Spleen (tissue), 11 donors: ENCODE measurements around the gene KDM1B. TPM values are rescaled to one million over a fixed set of nuclear protein-coding genes. Genes with fewer than 3 reads are reported as not detected.
A peak's percentile ranks its signal among the peaks of the same experiment; 100 is the strongest.

Experiments used
- DNase-seq: peaks from one replicate; pipeline ENCODE4 v3.0.0-alpha.2; 2020
- H3K27ac ChIP-seq, 8 donors: fragments of 200-600 bp; sonication (generic) in 7 of 8; 1 replicate in 4 of 8; 2 replicates in 4 of 8; pipeline versions ENCODE4 v1.5.0 to v1.8.0; 2016 to 2021; ENCODE audit warnings: inconsistent platforms in 4 of 8, mild to moderate bottlenecking in 4 of 8, moderate library complexity in 1 of 8
- H3K27me3 ChIP-seq, 7 donors: fragments of 200-600 bp; sonication (generic) in 6 of 7; replicated peaks in 1 of 7; 1 replicate in 4 of 7; 2 replicates in 3 of 7; pipeline versions ENCODE4 v1.5.0 to v1.8.0; 2016 to 2021; ENCODE audit warnings: inconsistent platforms in 3 of 7, mild to moderate bottlenecking in 1 of 7
- H3K36me3 ChIP-seq, 6 donors: fragments of 200-600 bp; sonication (generic) in 5 of 6; 1 replicate in 4 of 6; 2 replicates in 2 of 6; pipeline versions ENCODE4 v1.5.0 to v1.8.0; 2016 to 2021; ENCODE audit warnings: inconsistent platforms in 2 of 6
- H3K4me1 ChIP-seq, 6 donors: fragments of 200-600 bp; sonication (generic) in 5 of 6; 1 replicate in 3 of 6; 2 replicates in 3 of 6; pipeline versions ENCODE4 v1.5.0 to v1.8.0; 2016 to 2021; ENCODE audit warnings: inconsistent platforms in 3 of 6
- H3K4me3 ChIP-seq, 8 donors: fragments of 200-600 bp; sonication (generic) in 7 of 8; 1 replicate in 4 of 8; 2 replicates in 4 of 8; pipeline versions ENCODE4 v1.5.0 to v1.8.0; 2016 to 2021; ENCODE audit warnings: inconsistent platforms in 4 of 8, mild to moderate bottlenecking in 4 of 8, moderate library complexity in 2 of 8
- H3K9me3 ChIP-seq, 8 donors: fragments of 200-600 bp; sonication (generic) in 7 of 8; 1 replicate in 4 of 8; 2 replicates in 4 of 8; pipeline versions ENCODE4 v1.5.0 to v1.8.0; 2016 to 2021; ENCODE audit warnings: inconsistent platforms in 4 of 8
- CTCF ChIP-seq, 11 experiments: fragments of 200-600 bp in 7 of 11; fragments of 450-650 bp in 4 of 11; sonication (generic) in 4 of 11; IDR thresholded peaks in 8 of 11; conservative IDR thresholded peaks in 3 of 11; 1 replicate in 7 of 11; 2 replicates in 4 of 11; pipeline versions ENCODE4 v1.4.0 to v1.8.0; 2016 to 2021; ENCODE audit warnings: antibody characterized with exemption in 11 of 11, inconsistent platforms in 4 of 11, mild to moderate bottlenecking in 1 of 11
- POLR2A ChIP-seq, 3 donors: fragments of 450-650 bp; IDR thresholded peaks; one replicate each; pipeline ENCODE4 v1.5.1; 2017; ENCODE audit warnings: antibody characterized with exemption in 3 of 3, mild to moderate bottlenecking in 1 of 3
- POLR2AphosphoS5 ChIP-seq, 3 donors: sonication (generic); formaldehyde crosslinking; IDR thresholded peaks; one replicate each; pipeline ENCODE4 v1.5.1; 2017; ENCODE audit warnings: antibody characterized with exemption in 3 of 3
- WGBS, 5 donors: extraction: QIAGEN DNeasy Blood & Tissue Kit in 3 of 5; methylation state at CpG; one replicate each; pipeline versions ENCODE4 v1.1.5 to v1.1.7; 2013 to 2018; 5-methylcytosine and 5-hydroxymethylcytosine counted together
- intact Hi-C: fragments of 100-400 bp; cut with DNase I; formaldehyde crosslinking; loops from one replicate; pipeline ENCODE4 v1.15.0; 2023; ENCODE audit warnings: low total_unique reads
- polyA plus RNA-seq, 3 donors: library from polyadenylated mRNA; stranded (reverse); fragments of 200-250 nt; gene quantifications; one replicate each; pipeline ENCODE4 v1.2.1, GENCODE V29; 2013
- total RNA-seq, 7 donors: library from RNA; depleted of rRNA in 3 of 7; stranded (reverse); fragments of >200 nt in 3 of 7; fragmentation: NEBNext Ultra II Directional in 4 of 7; extraction: Animal tissue kit (Norgen Biotek cat#: 25700) in 4 of 7; gene quantifications; one replicate each; pipeline versions ENCODE4 v1.1.0 to v1.2.1, GENCODE V29; 2016 to 2021
- donor health status: healthy with polysubstance abuse.
- donor health status: DM: no; HTN: no; CAD: no; lungs with moderate emphysema.
- donor health status: DM: no; HTN: no; CAD: no.
- donor health status: Bipolar disorder and iron deficiency.
- donor health status: healthy.
- donor health status: DM: no; HTN: no; CAD: no.
- donor health status: DM: yes; HTN: yes; CAD: no.

Gene KDM1B
- total and polyA plus RNA-seq, 10 donors: 3.6 to 27.0 (median 19.7) TPM

- Histone ChIP-seq H3K27me3 (no peaks in the 10 kb centered on the region), H3K9me3 (peaks cover 0 to 13% (median 0%) of the 10 kb centered on the region in 8 donors), H3K4me1 (peaks cover 0 to 14% (median 9%) of the 10 kb centered on the region in 6 donors), H3K27ac (peak within 1 kb of the TSS in 3 of 8 donors; percentile 48 to 66 (median 51)), H3K36me3 (no peaks in the 10 kb centered on the region), H3K4me3 (peak within 1 kb of the TSS; percentile 26 to 77 (median 52))
- TF ChIP-seq POLR2A (IDR thresholded peaks at IDR 0.05) (no peak), POLR2AphosphoS5 (IDR thresholded peaks at IDR 0.05) (peak; percentile 90 to 95 (median 90)), CTCF (IDR thresholded peaks at IDR 0.05 in 8 of 11, conservative IDR thresholded peaks at IDR 0.05 in 3 of 11) (peak; percentile 81 to 95 (median 91))
- WGBS, 5 donors: 19 to 48% (median 22%) methylated on average over 23 to 82 of the region's 82 CpGs
- intact Hi-C loops: no loop called here
- peak; percentile 96 for DNase-seq
These were observed 32.8 kb upstream of the KDM1B start, which contains the start of gene NHLRC1 for GRCh38 chr6:18122128-18123093. NHLRC1 (minus strand) TSS chr6:18122677; CDS start chr6:18122606, 71 bp downstream.

GRCh38 chr6:18126121-18126520 is 29.1 kb upstream of the KDM1B start:
- WGBS, 5 donors: 65 to 85% (median 72%) methylated on average over 5 of the region's 5 CpGs
- H3K9me3 ChIP-seq: no peaks in the 10 kb centered on the region
- H3K27ac ChIP-seq: no peak overlapping the region
- DNase-seq: no peak
- H3K4me1 ChIP-seq: peaks cover 0 to 14% (median 9%) of the 10 kb centered on the region in 6 donors
- intact Hi-C loops: no loop called here
- no peak for TF ChIP-seq POLR2AphosphoS5 (IDR thresholded peaks at IDR 0.05)
- TF ChIP-seq CTCF (IDR thresholded peaks at IDR 0.05 in 8 of 11, conservative IDR thresholded peaks at IDR 0.05 in 3 of 11): no peak
- H3K36me3 ChIP-seq: peaks cover 0 to 36% (median 19%) of the 10 kb centered on the region in 6 donors
- no peak overlapping the region for H3K4me3 ChIP-seq
- no peaks in the 10 kb centered on the region for H3K27me3 ChIP-seq

GRCh38 chr6:18132346-18132745 is 22.9 kb upstream of the KDM1B start:
- H3K27ac ChIP-seq: no peak overlapping the region
- no peak overlapping the region for H3K4me3 ChIP-seq
- 95 to 100% (median 98%) methylated on average over 3 of the region's 3 CpGs for WGBS, 5 donors
- TF ChIP-seq POLR2A (IDR thresholded peaks at IDR 0.05) (no peak), POLR2AphosphoS5 (IDR thresholded peaks at IDR 0.05) (no peak), CTCF (IDR thresholded peaks at IDR 0.05 in 8 of 11, conservative IDR thresholded peaks at IDR 0.05 in 3 of 11) (no peak)
- H3K36me3 ChIP-seq: peaks cover 0 to 98% (median 52%) of the 10 kb centered on the region in 6 donors
- intact Hi-C loops: no loop called here
- H3K4me1 ChIP-seq: no peaks in the 10 kb centered on the region
- no peaks in the 10 kb centered on the region for H3K9me3 ChIP-seq
- no peaks in the 10 kb centered on the region for H3K27me3 ChIP-seq
- no peak for DNase-seq

- WGBS, 5 donors: 87 to 98% (median 93%) methylated on average over 2 of the region's 2 CpGs
These were observed 20.1 kb upstream of the KDM1B start for GRCh38 chr6:18135171-18135570.

More at GRCh38 chr6:18135171-18135570, 20.1 kb upstream of the KDM1B start:
- no peak for DNase-seq
- intact Hi-C loops: no loop called here
- Histone ChIP-seq H3K4me1 (no peaks in the 10 kb centered on the region), H3K4me3 (no peak overlapping the region), H3K27me3 (no peaks in the 10 kb centered on the region), H3K36me3 (peaks cover 0 to 100% (median 62%) of the 10 kb centered on the region in 6 donors), H3K9me3 (no peaks in the 10 kb centered on the region), H3K27ac (no peak overlapping the region)
- no peak for TF ChIP-seq POLR2AphosphoS5 (IDR thresholded peaks at IDR 0.05)
- no peak for TF ChIP-seq POLR2A (IDR thresholded peaks at IDR 0.05)
- TF ChIP-seq CTCF (IDR thresholded peaks at IDR 0.05 in 8 of 11, conservative IDR thresholded peaks at IDR 0.05 in 3 of 11): no peak
